HG03378 (cell line): Measurements from ENCODE around the gene CENPA.
"Not testable (repeated sequence)": the region's sequence is repeated elsewhere in the genome, so short reads cannot be mapped to it uniquely, and the experiment has no call there.

Source experiments
- ATAC-seq: cut with Tn5 transposase; IDR thresholded peaks from one replicate; pipeline ENCODE4 v1.9.1; 2021; ENCODE audit warnings: mild to moderate bottlenecking, moderate library complexity; ENCODE audit not compliant: unreplicated experiment

Gene CENPA

GRCh38 chr2:26786207-26787028 is 562 bp downstream of the CENPA start:
- no peak for ATAC-seq

GRCh38 chr2:26792720-26793119 is 6.9 kb downstream of the CENPA start:
- no peak for ATAC-seq

- ATAC-seq = no peak
These were observed 7.7 kb downstream of the CENPA start for GRCh38 chr2:26793518-26793917.

GRCh38 chr2:26795135-26795534 is 9.3 kb downstream of the CENPA start:
- not testable (repeated sequence) for ATAC-seq

GRCh38 chr2:26801328-26801727 is 15.5 kb downstream of the CENPA start:
- ATAC-seq = no peak

GRCh38 chr2:26801796-26802195 is 15.9 kb downstream of the CENPA start:
- no peak for ATAC-seq

- ATAC-seq = no peak
These were observed 19.4 kb downstream of the CENPA start for GRCh38 chr2:26805241-26805676.

- no peak for ATAC-seq
These were observed 22.1 kb downstream of the CENPA start for GRCh38 chr2:26807788-26808460.

GRCh38 chr2:26809211-26809610 is 23.4 kb downstream of the CENPA start:
- no peak for ATAC-seq

GRCh38 chr2:26809876-26810577 is 24.2 kb downstream of the CENPA start:
- no peak for ATAC-seq

- ATAC-seq = no peak
These were observed 25.4 kb downstream of the CENPA start for GRCh38 chr2:26811261-26811660.

- ATAC-seq = no peak
These were observed 26.2 kb downstream of the CENPA start for GRCh38 chr2:26811791-26812694.

GRCh38 chr2:26812731-26813130 is 26.9 kb downstream of the CENPA start:
- ATAC-seq = no peak

GRCh38 chr2:26814072-26814765 is 28.4 kb downstream of the CENPA start:
- not testable (repeated sequence) for ATAC-seq

GRCh38 chr2:26816893-26817292 is 31.0 kb downstream of the CENPA start:
- no peak for ATAC-seq

GRCh38 chr2:26818255-26818654 is 32.4 kb downstream of the CENPA start:
- ATAC-seq = no peak

GRCh38 chr2:26818972-26819371 is 33.1 kb downstream of the CENPA start:
- no peak for ATAC-seq

- ATAC-seq = no peak
These were observed 35.1 kb downstream of the CENPA start for GRCh38 chr2:26820932-26821331.

- no peak for ATAC-seq
These were observed 37.0 kb downstream of the CENPA start for GRCh38 chr2:26822877-26823276.
